Nephron progenitor cell (in vitro differentiated cells): ENCODE data around the gene PITPNB.

Source experiments
- DNase-seq: peaks from one replicate; pipeline ENCODE4 v3.0.0; 2021
- H3K27ac Mint-ChIP-seq: 2 replicates; pipeline ENCODE4 v1.8.0; 2021; ENCODE audit warnings: mild to moderate bottlenecking, moderate library complexity, mixed read lengths
- H3K27me3 Mint-ChIP-seq: 2 replicates; pipeline ENCODE4 v1.8.0; 2021; ENCODE audit warnings: mild to moderate bottlenecking, low read depth, mixed read lengths; ENCODE audit not compliant: poor library complexity
- H3K36me3 Mint-ChIP-seq: 2 replicates; pipeline ENCODE4 v1.8.0; 2021; ENCODE audit warnings: low read depth, mixed read lengths
- H3K4me1 Mint-ChIP-seq: 2 replicates; pipeline ENCODE4 v1.8.0; 2021; ENCODE audit warnings: mixed read lengths
- H3K4me3 Mint-ChIP-seq: 2 replicates; pipeline ENCODE4 v1.8.0; 2021; ENCODE audit warnings: mild to moderate bottlenecking, moderate library complexity, mixed read lengths
- H3K9me3 Mint-ChIP-seq: 2 replicates; pipeline ENCODE4 v1.8.0; 2021; ENCODE audit warnings: mild to moderate bottlenecking, moderate library complexity, mixed read lengths
- TF ChIP-seq, protein P1 (sequence below): fragments of 200-600 bp; sonication (generic); IDR thresholded peaks from 2 replicates; pipeline ENCODE4 v1.5.0; 2021; ENCODE audit warnings: antibody characterized with exemption

The PITPNB gene

DNA sequence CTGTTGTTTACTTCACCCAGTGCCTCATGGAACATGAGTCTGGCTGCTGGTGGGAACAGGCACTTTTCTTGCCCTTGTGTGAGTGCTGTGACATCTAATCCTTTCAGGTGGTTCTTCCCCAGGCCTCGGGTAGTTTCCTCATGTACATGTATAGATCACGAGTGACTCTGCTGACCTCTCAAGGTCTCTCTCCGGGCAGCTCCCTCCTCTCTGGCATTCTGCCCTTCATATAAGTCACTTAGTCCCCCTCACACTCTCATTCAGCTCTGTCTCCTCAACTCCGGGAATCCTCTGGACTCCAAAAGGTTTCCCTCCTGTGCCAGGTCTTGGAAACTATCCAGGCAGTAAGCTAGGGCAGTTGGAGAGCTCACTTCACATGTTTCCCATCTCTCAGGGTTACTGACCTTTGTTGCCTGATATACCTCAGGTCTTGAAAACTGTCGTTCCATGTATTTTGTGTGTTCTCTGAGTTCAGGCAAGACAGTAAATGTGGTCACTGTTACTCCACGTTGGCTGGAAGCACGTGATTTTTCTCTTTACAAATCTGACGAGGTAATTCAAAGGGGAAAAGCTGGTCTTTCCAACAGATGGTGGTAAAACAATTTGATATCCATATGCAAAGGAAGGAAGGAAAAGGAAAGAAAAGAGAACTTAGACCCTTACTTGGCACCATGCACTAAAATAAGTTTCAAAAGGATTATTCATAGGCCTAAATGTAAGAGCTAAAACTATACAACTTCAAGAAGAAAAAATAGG is 40.5 kb upstream of the PITPNB start:
- DNase-seq = no peak
- Mint-ChIP-seq H3K9me3 (peaks cover 34% of the 10 kb centered on the region), H3K27ac (peak overlapping the region; percentile 91), H3K4me3 (no peak overlapping the region), H3K36me3 (peaks cover 40% of the 10 kb centered on the region), H3K27me3 (no peaks in the 10 kb centered on the region), H3K4me1 (peaks cover 41% of the 10 kb centered on the region)
- TF ChIP-seq, protein P1, sequence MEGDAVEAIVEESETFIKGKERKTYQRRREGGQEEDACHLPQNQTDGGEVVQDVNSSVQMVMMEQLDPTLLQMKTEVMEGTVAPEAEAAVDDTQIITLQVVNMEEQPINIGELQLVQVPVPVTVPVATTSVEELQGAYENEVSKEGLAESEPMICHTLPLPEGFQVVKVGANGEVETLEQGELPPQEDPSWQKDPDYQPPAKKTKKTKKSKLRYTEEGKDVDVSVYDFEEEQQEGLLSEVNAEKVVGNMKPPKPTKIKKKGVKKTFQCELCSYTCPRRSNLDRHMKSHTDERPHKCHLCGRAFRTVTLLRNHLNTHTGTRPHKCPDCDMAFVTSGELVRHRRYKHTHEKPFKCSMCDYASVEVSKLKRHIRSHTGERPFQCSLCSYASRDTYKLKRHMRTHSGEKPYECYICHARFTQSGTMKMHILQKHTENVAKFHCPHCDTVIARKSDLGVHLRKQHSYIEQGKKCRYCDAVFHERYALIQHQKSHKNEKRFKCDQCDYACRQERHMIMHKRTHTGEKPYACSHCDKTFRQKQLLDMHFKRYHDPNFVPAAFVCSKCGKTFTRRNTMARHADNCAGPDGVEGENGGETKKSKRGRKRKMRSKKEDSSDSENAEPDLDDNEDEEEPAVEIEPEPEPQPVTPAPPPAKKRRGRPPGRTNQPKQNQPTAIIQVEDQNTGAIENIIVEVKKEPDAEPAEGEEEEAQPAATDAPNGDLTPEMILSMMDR = no peak

DNA sequence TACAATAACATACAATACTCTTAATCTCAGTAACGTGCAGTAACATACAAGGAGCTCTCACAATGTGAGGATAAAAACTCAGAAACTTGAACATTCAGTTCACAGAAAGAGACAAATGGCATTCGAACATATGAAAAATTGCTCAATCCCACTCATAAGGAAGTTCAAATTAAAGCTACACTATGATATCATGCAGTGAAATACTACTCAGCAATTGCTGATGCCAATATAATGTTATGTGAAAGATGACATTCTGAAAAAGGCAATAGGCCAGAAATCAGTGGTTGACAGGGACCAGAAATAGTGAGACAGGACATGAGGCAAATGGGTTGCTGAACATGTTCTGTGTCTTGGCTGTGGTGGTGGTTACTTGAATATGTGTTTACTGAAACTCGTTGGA is 33.7 kb upstream of the PITPNB start:
- H3K27me3 Mint-ChIP-seq = no peaks in the 10 kb centered on the region

DNA sequence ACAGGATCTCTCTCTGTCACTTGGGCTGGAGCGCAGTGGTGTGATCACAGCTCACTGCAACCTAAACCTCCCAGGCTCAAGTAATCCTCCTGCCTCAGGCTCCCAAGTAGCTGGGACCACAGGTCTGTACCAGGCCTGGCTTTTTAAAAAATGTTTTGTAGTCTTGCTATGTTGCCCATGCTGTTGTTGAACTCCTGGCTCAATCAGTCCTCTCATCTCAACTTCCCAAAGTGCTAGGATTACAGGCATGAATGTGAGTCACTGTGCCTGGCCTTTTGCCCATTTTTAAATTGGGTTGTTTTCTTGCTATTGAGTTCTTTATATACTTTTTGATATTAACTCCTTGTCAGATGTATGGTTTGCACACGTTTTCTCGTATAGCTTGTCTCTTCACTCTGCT is 33.0 kb upstream of the PITPNB start:
- H3K27ac Mint-ChIP-seq = peak overlapping the region; percentile 27
- TF ChIP-seq, protein P1 = no peak
- no peak overlapping the region for H3K4me3 Mint-ChIP-seq
- peaks cover 23% of the 10 kb centered on the region for H3K36me3 Mint-ChIP-seq
- DNase-seq = no peak
- H3K4me1 Mint-ChIP-seq = no peaks in the 10 kb centered on the region
- H3K27me3 Mint-ChIP-seq = no peaks in the 10 kb centered on the region
- peaks cover 13% of the 10 kb centered on the region for H3K9me3 Mint-ChIP-seq

More for the DNA sequence above, 33.7 kb upstream of the PITPNB start:
- Mint-ChIP-seq H3K36me3 (peaks cover 25% of the 10 kb centered on the region), H3K4me3 (no peak overlapping the region), H3K27ac (no peak overlapping the region), H3K4me1 (no peaks in the 10 kb centered on the region), H3K9me3 (peaks cover 20% of the 10 kb centered on the region)
- no peak for DNase-seq
- TF ChIP-seq, protein P1 = no peak

DNA sequence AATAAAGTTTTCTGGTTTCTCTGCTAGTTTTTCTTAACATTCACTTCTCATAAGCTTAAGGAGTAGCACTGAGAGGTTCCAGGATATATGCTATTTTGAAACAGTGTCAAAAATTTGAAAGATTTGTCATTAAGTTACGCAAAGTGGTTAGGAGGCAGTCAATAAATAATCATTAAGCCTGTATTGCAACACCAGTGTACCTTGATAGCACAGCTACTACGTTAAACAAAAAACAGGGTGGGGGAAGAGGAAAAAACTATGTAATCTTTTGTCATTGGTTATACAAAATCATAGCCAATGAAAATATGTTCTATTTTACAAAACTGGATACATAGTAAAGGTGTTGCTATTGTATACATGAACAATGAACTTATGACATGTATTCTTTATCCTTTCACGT is 30.4 kb upstream of the PITPNB start:
- TF ChIP-seq, protein P1 = no peak
- no peak for DNase-seq

DNA sequence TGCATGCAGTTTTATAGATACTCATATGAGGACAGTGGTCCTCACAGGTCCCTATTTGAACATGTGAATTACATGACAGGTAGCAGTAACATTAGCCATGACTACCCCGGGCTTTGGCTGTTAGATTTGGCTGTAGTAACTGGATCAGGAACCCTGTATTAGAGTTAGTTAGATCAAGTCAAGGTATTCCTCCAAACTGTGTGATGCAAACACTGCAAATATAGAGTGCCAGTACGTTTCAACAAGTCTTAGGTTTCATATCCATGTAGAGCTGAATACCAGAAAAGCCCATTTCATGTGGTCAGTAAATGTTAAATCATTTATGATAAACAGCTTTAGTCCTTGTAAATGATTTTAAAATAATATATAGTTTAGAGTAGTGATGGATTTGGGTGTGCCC is 29.5 kb upstream of the PITPNB start:
- TF ChIP-seq, protein P1 = no peak
- Mint-ChIP-seq H3K27me3 (no peaks in the 10 kb centered on the region), H3K4me1 (no peaks in the 10 kb centered on the region), H3K9me3 (no peaks in the 10 kb centered on the region), H3K27ac (no peak overlapping the region), H3K4me3 (no peak overlapping the region), H3K36me3 (peaks cover 11% of the 10 kb centered on the region)
- no peak for DNase-seq

More for the DNA sequence above, 30.4 kb upstream of the PITPNB start:
- peaks cover 12% of the 10 kb centered on the region for H3K36me3 Mint-ChIP-seq
- H3K9me3 Mint-ChIP-seq = no peaks in the 10 kb centered on the region
- no peak overlapping the region for H3K4me3 Mint-ChIP-seq
- H3K27me3 Mint-ChIP-seq = no peaks in the 10 kb centered on the region
- H3K27ac Mint-ChIP-seq = no peak overlapping the region
- no peaks in the 10 kb centered on the region for H3K4me1 Mint-ChIP-seq

DNA sequence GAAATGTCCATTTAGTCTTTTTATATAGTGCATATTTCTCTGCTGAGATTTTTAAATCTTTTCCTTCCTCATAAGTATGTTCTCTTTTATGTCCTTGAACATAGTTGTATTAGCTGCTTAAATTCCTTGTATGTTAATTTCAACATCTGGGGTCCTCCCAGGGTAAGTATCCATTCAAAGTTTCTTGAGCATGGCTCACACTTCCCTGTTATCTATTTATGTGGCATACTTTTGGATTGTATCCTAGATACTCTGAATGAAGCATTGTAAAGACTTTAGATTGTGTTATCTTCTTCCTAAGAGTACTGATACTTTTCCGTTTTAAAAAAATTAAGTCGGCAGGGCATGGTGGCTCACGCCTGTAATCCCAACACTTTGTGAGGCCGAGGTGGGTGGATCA is 28.4 kb upstream of the PITPNB start:
- TF ChIP-seq, protein P1 = no peak
- Mint-ChIP-seq H3K4me1 (no peaks in the 10 kb centered on the region), H3K36me3 (peaks cover 11% of the 10 kb centered on the region), H3K4me3 (no peak overlapping the region), H3K27ac (no peak overlapping the region), H3K27me3 (no peaks in the 10 kb centered on the region), H3K9me3 (no peaks in the 10 kb centered on the region)
- DNase-seq = no peak
